Type B pancreatic cell (in vitro differentiated cells): ENCODE data around the gene INTS11. TPM values are rescaled to one million over a fixed set of nuclear protein-coding genes. Genes with fewer than 3 reads are reported as not detected.
"Not testable (repeated sequence)": the region's sequence is repeated elsewhere in the genome, so short reads cannot be mapped to it uniquely, and the experiment has no call there.

ENCODE experiments used
- DNase-seq: peaks from one replicate; pipeline ENCODE4 v3.0.0; 2021; ENCODE audit warnings: mixed read lengths; ENCODE audit not compliant: unreplicated experiment; ENCODE audit errors: extremely low spot score
- H3K27ac Mint-ChIP-seq: 2 replicates; pipeline ENCODE4 v1.8.0; 2021; ENCODE audit warnings: mild to moderate bottlenecking, mixed read lengths
- H3K27me3 Mint-ChIP-seq: 2 replicates; pipeline ENCODE4 v1.8.0; 2021; ENCODE audit warnings: mixed read lengths
- H3K36me3 Mint-ChIP-seq: 2 replicates; pipeline ENCODE4 v1.8.0; 2021; ENCODE audit warnings: mixed read lengths
- H3K4me1 Mint-ChIP-seq: one replicate; pipeline ENCODE4 v1.8.0; 2021; ENCODE audit warnings: mixed read lengths; ENCODE audit not compliant: unreplicated experiment
- H3K4me3 Mint-ChIP-seq: 2 replicates; pipeline ENCODE4 v1.8.0; 2021; ENCODE audit warnings: mild to moderate bottlenecking, mixed read lengths
- H3K9me3 Mint-ChIP-seq: 2 replicates; pipeline ENCODE4 v1.8.0; 2021; ENCODE audit warnings: mixed read lengths
- total RNA-seq: library from RNA; stranded (reverse); gene quantifications from 2 replicates; pipeline ENCODE4 v1.2.1, GENCODE V29; 2021; ENCODE audit warnings: low replicate concordance
- TF ChIP-seq, protein P1 (sequence below): fragments of 200-600 bp; sonication (generic); conservative IDR thresholded peaks from 2 replicates; pipeline ENCODE4 v1.5.0; 2021; ENCODE audit warnings: antibody characterized with exemption, mild to moderate bottlenecking

The INTS11 gene
- total RNA-seq, 1 donor from 2014 or later: 138 TPM

DNA sequence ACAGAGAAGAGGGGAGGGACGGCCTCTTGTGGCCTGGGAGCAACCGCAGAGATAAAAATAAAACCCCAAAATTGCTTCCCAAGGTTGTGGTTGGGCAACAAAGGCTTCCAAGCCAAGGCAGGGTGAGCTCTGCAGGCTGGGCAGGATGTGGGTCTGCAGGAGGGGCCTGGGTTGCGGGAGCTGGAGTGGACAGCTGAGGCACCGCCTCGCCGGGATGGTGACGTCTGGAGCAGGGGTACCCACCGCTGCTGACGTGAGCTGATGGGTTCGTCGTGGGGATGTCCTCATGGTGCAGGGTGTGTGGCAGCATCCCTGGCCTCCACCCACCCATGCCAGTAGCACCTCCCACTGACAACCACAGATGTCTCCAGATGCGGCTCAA is 46.9 kb upstream of the INTS11 start:
- Mint-ChIP-seq H3K36me3 (peaks cover 4% of the 10 kb centered on the region), H3K9me3 (no peaks in the 10 kb centered on the region), H3K27me3 (peaks cover 3% of the 10 kb centered on the region), H3K4me1 (peaks cover 4% of the 10 kb centered on the region), H3K27ac (no peak overlapping the region), H3K4me3 (no peak overlapping the region)
- no peak for DNase-seq
- TF ChIP-seq, protein P1, sequence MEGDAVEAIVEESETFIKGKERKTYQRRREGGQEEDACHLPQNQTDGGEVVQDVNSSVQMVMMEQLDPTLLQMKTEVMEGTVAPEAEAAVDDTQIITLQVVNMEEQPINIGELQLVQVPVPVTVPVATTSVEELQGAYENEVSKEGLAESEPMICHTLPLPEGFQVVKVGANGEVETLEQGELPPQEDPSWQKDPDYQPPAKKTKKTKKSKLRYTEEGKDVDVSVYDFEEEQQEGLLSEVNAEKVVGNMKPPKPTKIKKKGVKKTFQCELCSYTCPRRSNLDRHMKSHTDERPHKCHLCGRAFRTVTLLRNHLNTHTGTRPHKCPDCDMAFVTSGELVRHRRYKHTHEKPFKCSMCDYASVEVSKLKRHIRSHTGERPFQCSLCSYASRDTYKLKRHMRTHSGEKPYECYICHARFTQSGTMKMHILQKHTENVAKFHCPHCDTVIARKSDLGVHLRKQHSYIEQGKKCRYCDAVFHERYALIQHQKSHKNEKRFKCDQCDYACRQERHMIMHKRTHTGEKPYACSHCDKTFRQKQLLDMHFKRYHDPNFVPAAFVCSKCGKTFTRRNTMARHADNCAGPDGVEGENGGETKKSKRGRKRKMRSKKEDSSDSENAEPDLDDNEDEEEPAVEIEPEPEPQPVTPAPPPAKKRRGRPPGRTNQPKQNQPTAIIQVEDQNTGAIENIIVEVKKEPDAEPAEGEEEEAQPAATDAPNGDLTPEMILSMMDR: no peak

DNA sequence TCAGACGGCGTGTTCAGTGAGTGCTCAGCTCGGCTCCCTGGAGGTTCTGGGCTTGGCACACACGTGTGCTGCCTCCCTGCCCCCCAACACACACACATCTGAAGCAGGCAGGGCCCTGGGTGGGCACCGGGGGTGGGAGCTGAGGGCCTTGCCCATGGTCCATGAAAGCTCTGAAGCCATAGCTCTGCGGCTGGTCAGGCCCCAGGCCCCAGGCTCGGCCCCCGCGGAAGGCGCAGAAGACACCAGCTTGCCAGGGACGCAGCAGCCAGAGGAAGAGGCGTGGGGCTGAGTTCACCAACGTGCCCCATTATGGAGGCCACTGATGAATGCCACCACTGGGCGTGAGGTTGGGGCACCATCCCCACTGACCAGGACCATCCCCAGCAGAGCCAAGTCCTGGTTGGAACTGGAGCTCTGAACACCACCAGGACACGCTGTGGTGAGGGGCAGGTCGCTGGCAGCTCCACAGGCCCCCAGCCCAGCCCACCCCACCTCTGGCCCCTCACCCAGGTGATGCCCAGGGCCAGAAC is 46.4 kb upstream of the INTS11 start:
- Mint-ChIP-seq H3K4me1 (peaks cover 4% of the 10 kb centered on the region), H3K27me3 (peaks cover 3% of the 10 kb centered on the region), H3K4me3 (no peak overlapping the region), H3K9me3 (no peaks in the 10 kb centered on the region), H3K27ac (no peak overlapping the region), H3K36me3 (peaks cover 4% of the 10 kb centered on the region)
- DNase-seq: no peak
- TF ChIP-seq, protein P1: no peak

DNA sequence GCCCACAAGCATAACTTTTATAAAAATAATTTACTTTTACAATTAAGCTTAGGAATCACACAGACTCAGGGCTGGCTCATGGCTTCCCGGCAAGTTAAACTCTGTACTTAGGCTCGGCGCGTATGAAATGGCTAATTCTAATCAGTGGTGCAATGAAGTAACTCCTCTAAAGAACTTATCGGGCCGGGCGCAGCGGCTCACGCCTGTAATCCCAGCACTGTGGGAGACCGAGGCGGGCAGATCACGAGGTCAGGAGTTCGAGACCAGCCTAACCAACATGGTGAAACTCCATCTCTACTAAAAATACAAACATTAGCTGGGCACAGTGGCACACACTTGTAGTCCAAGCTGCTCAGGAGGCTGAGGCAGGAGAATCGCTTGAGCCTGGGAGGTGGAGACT is 45.6 kb upstream of the INTS11 start:
- DNase-seq, H3K4me1 Mint-ChIP-seq: not testable (repeated sequence)

DNA sequence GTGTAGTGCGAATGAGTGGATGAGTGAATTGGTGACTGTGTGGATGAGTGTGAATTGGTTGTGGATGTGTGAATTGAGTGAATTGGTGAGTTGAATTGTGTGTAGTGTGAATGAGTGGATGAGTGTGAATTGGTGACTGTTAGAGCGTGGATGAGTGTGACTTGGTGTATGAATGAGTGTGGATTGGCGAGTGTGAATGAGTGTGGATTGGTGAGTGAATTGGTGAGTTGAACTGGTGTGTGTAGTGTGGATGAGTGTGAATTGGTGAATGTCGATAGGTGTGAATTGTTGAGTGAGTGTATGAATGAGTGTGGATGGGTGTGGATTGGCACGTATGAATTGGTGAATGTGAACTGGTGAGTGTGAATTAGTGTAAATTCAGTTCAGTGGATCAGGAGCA is 42.9 kb upstream of the INTS11 start:
- no peaks in the 10 kb centered on the region for H3K27me3 Mint-ChIP-seq
- TF ChIP-seq, protein P1: no peak
- no peaks in the 10 kb centered on the region for H3K9me3 Mint-ChIP-seq
- H3K4me1 Mint-ChIP-seq: peaks cover under 1% of the 10 kb centered on the region
- no peak for DNase-seq
- no peak overlapping the region for H3K4me3 Mint-ChIP-seq
- no peaks in the 10 kb centered on the region for H3K36me3 Mint-ChIP-seq
- no peak overlapping the region for H3K27ac Mint-ChIP-seq

More for the DNA sequence above, 45.6 kb upstream of the INTS11 start:
- H3K27ac Mint-ChIP-seq, H3K27me3 Mint-ChIP-seq, H3K9me3 Mint-ChIP-seq, H3K4me3 Mint-ChIP-seq, H3K36me3 Mint-ChIP-seq: not testable (repeated sequence)

DNA sequence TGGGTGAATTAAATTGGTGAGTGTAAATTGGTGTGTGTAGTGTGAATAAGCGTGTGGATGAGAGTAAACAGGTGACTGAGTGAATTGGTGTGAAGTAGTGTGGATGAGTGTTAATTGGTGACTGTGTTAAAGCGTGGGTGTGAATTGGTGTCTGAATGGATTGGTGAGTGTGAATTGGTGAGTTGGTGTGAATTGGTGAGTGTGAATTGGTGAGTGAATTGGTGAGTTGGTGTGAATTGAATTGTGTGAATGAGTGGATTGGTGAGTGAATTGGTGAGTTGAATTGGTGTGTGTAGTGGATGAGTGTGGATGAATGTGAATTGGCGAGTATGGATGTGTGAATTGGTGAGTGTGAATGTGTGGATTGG is 42.2 kb upstream of the INTS11 start:
- Mint-ChIP-seq H3K4me1 (peaks cover 6% of the 10 kb centered on the region), H3K4me3 (no peak overlapping the region), H3K27me3 (no peaks in the 10 kb centered on the region), H3K9me3 (no peaks in the 10 kb centered on the region), H3K36me3 (no peaks in the 10 kb centered on the region), H3K27ac (no peak overlapping the region)
- TF ChIP-seq, protein P1: no peak
- no peak for DNase-seq

DNA sequence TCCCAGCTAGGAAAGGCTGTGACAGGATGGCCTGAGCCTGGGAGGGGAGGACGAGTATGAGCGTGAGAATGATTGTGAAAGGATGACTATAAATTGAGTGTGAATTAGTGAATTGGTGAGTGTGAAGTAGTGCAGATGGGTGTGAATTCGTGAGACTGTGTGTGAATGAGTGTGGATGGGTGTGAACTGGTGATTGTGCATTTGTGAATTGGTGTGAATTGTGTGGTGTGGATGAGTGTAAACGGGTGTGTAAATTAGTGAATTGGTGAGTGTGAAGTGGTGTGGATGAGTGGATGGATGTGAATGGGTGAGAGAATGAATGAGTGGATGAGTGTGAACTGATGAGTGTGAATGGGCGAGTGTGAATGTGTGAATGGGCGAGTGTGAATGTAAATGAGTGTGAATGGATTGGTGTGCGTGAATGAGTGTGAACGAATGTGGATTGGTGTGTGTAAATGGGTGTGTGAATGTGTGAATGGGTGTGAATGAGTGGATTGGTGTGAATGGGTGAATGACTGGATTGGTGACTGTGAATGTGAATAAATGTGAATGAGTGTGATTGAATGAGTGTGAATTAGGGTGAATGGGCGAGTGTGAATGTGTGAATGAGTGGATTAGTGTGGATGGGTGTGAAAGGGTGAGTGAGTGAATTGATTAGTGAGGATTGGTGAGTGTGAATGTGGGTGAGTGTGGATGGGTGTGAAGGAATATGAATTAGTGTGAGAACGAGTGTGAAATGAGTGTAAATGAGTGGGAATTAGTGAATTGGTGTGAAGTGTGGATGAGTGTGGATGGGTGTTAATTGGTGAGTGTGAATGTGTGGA is 41.6 kb upstream of the INTS11 start:
- Mint-ChIP-seq H3K4me3 (no peak overlapping the region), H3K4me1 (peaks cover 8% of the 10 kb centered on the region), H3K27ac (no peak overlapping the region), H3K9me3 (no peaks in the 10 kb centered on the region), H3K27me3 (no peaks in the 10 kb centered on the region), H3K36me3 (no peaks in the 10 kb centered on the region)
- TF ChIP-seq, protein P1: no peak
- no peak for DNase-seq
